GM18499 (cell line): ENCODE results near the gene RAPGEF4.

Experiments
- ATAC-seq: cut with Tn5 transposase; IDR thresholded peaks from one replicate; pipeline ENCODE4 v1.9.1; 2021; ENCODE audit warnings: moderate number of reproducible peaks; ENCODE audit not compliant: insufficient read depth, unreplicated experiment

Gene RAPGEF4

GRCh38 chr2:172819943-172820342, 84.3 kb downstream of the RAPGEF4 start:
- ATAC-seq: no peak

DNA sequence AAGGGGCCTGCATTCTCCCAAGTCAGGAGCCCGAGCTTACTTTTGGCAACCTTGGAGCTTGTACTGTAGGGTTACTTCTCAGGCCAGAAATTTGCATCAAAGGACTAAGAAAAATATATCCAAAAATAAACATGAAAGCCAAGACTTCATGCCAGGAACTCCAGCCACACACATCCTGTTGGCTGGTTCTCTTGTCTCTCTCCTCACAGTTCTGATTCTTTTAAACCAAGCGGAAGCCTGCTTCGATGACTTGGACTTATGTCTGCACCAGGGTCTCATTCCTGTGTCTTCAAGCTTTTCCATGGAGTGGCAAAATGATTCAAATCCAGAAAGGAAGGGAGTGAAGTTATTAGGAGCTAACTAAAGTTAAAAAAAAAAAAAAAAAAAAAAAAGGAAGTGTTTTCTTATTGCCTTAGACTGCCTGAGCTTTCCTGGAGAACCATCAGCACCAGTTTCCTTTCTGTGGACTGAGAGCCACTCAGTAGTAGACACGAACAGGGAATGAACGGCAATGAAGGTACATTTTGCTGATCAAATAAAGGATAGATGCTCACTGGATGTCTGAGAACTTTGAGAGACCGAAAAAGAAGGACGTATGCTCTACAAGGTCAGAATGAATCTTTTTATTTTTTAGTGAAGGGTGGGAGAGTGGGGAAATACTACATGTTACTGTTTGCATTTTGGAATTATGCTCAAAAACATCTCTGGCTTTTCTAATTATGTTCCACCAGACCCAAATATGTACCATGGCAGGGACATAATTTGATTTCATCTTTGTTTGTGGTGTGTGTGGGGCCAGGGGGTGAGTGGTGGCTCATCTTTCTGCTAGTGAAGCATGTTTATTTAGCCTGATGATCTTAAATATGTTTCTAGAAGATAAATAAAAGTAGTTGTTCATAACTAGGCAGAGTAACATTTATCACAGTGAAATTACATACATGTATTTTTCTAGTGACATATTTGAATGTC, 86.0 kb downstream of the RAPGEF4 start:
- no peak for ATAC-seq

DNA sequence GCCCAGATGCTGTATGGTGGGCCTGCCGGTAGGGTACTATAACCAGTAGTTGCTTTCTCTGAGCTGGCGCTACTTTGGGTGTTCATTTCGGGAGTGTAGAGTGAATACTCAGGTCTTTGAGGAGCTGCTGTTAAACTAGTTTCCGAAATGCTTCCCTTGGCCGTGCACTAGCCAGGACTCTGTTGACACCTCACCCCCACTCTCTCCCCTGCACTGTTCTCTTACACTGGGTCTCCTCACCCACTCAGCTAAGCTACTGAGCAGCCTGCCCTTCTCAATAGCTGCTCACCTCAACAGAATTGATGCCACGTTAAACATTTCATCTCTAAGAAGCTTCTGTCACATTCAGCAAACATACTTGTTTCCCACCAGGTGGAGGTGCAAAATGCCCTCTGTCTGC, 86.9 kb downstream of the RAPGEF4 start:
- ATAC-seq: no peak

DNA sequence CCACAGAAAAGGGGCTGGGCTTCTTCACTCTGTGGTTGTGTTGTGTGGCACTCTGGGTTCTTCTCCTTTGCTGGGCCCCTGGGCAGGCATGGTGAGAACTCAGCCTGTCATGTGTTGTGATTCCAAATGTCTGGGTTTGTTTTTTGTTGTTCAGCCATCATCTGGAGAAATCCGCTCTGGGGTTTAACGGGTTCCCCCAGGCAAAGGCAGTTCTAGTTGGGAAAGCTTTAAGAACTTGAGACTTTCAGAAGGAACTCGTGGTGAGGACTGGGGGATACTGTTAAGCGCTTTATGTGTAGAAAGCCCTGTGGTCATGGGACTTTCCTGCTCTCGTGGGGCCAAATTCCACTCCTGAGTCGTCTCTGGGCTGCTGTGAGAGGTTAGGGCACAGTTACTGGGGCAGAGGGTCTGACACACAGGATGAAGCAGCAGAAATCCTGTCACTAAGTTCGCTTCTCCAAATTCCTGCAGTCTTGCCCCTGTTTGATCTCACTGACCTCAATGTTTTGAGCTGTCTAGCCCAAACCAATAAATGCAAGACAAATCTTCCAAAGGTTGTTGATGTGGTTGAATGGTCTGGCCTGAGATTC, 87.7 kb downstream of the RAPGEF4 start:
- ATAC-seq: no peak

DNA sequence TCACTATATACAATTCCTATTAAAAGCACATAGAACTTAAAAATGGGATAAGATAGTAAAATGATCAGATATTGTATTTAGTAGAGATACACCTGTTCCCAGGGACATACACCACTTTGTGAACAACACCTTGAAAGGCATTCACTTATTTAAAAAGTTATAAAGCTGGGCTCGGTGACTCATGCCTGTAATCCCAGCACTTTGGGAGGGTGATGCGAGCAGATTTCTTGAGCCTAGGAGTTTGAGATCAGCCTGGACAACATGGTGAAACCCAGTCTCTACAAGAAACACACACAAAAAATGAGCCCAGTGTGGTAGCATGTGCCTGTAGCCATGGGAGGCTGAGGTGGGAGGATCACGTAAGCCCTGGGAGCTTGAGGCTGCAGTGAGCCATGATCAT, 90.9 kb downstream of the RAPGEF4 start:
- ATAC-seq: no peak

- no peak for ATAC-seq
Measured at GRCh38 chr2:172829229-172829628, 93.6 kb downstream of the RAPGEF4 start.

- no peak for ATAC-seq
Measured at GRCh38 chr2:172830482-172830881, 94.8 kb downstream of the RAPGEF4 start.

GRCh38 chr2:172833898-172834297, 98.3 kb downstream of the RAPGEF4 start:
- ATAC-seq: no peak

GRCh38 chr2:172834881-172835280, 99.2 kb downstream of the RAPGEF4 start:
- ATAC-seq: no peak

DNA sequence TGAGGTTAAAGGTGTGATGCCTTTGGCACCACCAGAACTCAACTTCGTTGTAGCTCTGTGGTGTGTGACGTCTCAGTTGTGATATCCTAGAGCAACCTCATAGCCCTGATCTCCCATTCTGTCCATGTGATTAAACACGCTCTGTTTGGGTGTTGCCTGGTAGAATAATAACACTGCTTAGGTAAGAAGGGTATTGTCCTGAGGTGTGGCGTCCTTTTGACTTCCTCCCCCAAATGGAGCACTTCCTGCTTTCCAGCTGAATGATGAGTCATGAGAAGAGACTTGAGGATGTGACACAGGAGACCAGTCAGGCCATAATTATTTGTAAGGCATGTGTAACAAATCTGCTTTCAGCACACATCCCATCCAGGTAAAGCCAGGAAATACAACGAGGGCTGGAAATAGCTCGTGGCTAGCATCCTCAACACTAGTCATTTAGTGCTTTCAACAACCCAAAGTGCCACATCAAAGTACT, 100.7 kb downstream of the RAPGEF4 start:
- no peak for ATAC-seq

- no peak for ATAC-seq
Measured at GRCh38 chr2:172836827-172837226, 101.2 kb downstream of the RAPGEF4 start.

DNA sequence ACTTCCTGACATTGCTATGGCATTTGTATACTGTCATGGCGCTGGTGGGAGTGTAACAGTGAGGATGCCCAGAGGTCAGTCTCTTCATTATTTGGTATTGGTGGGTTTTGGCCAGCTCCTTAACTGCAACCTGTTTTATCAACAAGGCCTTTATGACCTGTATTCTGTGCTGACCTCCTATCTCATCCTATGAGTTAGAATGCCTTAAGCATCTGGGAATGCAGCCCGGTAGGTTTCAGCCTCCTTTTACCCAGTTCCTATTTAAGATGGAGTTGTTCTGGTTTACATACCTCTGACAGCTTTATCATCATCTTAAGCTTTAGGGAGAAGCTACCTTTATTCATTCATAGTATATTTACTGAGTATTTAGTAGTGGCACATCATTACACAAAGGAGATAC, 103.8 kb downstream of the RAPGEF4 start:
- ATAC-seq: no peak

DNA sequence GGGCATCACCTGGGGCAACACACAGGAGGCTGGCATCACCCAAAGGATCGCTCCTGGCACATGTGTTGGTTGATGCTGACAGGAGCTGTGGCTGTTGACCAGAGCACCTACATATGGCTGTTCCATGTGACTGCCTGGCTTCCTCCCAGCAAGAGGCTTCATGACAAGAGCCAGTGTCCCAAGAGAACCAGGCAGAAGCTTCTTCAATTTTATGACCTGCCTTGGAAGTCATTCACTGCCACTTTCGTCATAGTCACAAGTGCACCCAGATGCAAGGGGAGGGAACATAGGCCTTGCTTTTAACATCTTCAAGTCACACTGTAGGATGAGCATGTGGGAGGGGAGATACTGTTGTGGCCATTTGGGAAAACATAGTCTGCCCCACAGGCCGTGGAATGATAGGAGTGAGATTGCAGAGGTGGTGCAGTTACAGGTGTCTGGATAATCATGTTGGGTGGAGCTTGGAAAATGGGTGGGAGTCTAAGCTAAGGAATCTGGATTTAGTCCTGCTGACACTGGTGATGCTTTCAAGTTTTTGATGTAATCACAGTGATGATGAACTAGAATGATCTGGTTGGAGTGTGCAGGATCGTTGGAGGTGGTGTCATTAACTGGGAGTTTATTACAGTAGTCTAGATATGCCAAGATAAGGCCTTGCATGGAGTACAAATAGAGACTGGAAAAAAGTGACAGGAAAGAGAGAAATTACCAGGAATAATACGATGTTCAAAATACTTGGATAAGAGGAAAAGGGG, 107.0 kb downstream of the RAPGEF4 start:
- ATAC-seq: no peak

- no peak for ATAC-seq
Measured at GRCh38 chr2:172843266-172843582, 107.6 kb downstream of the RAPGEF4 start.

- ATAC-seq: no peak
Measured at GRCh38 chr2:172843902-172844715, 108.5 kb downstream of the RAPGEF4 start.

DNA sequence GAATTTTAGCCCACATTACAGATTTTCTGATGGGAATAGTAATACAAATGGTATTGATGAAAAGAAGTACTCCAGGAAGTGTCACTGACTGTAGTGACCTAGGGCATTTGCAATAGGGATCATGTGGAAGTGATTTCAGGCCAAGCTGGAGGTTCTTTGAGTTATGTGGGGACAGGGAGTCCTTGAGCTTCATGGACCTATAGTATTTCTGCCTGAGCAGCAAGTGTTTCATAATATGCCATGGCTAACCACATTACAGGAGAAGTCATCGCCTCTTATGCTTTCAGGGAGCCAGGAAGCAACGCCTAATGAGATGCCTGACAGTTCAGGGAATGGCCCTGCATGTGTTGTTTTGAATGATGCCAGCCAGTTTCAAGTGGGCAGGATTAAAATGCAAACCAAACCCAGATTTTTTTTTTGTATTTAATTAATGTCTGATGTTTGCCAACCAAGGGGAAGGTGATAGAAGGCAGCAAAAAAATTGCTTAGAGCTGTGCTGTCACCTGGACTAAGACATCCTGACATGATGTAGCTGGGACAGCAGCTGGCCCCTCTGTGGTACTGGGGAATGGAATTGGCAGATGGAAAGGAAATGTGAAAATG, 109.5 kb downstream of the RAPGEF4 start:
- no peak for ATAC-seq

- no peak for ATAC-seq
Measured at GRCh38 chr2:172846551-172846950, 110.9 kb downstream of the RAPGEF4 start.

DNA sequence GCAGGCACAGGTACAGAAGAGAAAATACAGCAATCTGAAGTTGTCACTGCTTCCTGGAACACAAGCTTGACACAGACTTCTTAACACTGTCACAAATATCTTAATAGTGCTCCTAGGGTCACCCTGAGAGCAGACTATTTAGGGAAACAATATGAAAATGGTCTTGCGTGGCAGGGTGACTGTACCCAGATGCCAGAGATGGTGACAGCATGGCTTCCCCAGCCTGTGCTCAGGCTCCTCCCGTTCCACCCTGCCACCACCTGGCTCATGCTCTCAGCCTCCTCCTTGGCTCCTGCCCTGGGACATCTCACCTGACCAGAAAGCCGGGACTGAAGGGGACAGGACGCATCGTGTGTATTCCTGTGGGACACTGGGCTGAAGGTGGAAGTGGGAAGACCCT, 111.5 kb downstream of the RAPGEF4 start:
- ATAC-seq: no peak

DNA sequence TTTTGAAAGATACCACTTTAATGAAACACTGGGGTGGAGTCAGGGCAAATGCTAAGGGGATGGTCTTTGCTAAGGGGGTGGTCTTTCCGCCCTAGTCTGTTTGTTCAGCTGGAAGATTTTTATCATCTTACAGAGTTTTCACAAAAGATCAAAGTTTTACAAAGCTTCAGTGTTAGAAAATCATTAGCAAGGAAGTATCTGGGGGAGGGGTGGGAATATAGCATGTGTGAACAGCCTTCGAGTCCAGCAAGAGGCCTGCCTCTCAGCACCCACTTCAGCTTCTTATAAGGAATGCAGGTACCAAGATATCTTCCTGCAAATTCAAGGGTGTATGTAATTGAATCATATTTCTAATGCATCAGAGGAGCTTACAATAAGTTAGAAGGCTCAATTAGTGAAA, 112.9 kb downstream of the RAPGEF4 start:
- ATAC-seq: no peak
